ENCODE data around the gene WDCP. TPM values are rescaled to one million over a fixed set of nuclear protein-coding genes. Genes with fewer than 3 reads are reported as not detected.

WDCP gene
- total RNA-seq, 1 experiment from 2014 or later: 36.9 TPM

DNA sequence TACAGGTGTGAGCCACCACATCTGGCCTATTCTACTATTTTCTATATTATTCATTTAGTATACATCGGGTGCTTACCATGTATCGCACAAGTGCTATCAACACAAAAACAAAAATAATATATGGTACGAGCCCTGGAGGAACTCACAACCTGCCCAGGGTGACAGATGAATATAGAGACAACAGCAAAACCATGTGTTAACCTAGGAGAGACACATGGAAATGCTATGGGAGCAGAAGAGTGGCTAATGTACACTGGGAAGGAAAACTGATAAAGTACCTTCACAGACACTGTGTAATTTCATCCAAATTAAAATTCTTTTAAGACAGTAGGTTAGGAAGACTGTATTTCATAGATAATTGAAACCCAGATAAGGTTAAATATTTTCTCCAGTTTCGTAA lies 25.1 kb upstream of the WDCP start:
- TF ChIP-seq, protein P1, sequence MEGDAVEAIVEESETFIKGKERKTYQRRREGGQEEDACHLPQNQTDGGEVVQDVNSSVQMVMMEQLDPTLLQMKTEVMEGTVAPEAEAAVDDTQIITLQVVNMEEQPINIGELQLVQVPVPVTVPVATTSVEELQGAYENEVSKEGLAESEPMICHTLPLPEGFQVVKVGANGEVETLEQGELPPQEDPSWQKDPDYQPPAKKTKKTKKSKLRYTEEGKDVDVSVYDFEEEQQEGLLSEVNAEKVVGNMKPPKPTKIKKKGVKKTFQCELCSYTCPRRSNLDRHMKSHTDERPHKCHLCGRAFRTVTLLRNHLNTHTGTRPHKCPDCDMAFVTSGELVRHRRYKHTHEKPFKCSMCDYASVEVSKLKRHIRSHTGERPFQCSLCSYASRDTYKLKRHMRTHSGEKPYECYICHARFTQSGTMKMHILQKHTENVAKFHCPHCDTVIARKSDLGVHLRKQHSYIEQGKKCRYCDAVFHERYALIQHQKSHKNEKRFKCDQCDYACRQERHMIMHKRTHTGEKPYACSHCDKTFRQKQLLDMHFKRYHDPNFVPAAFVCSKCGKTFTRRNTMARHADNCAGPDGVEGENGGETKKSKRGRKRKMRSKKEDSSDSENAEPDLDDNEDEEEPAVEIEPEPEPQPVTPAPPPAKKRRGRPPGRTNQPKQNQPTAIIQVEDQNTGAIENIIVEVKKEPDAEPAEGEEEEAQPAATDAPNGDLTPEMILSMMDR (conservative IDR thresholded peaks at IDR 0.05): no peak
- H2BK15ac ChIP-seq (ENCODE audit: low read depth, low read length): no peak overlapping the region
- WGBS (ENCODE audit: extremely low coverage, insufficient read length, low lambda C conversion rate): no CpG with 5 or more reads among the region's 4 CpGs
- no peak overlapping the region for H2AK5ac ChIP-seq (ENCODE audit: insufficient read length, low read length)
- DNase-seq: no peak
- H3K4me1 ChIP-seq (ENCODE audit: insufficient read depth, low read length): no peaks in the 10 kb centered on the region
- no peak overlapping the region for H2BK12ac ChIP-seq (ENCODE audit: insufficient read length, low read depth, low read length)
- H3K18ac ChIP-seq (ENCODE audit: insufficient read length, low read depth, low read length): no peak overlapping the region
- no peak overlapping the region for H3T11ph ChIP-seq (ENCODE audit: low read length)
- no peak overlapping the region for H2BK5ac ChIP-seq (ENCODE audit: insufficient read length, low read length)
- H3K23me2 ChIP-seq (ENCODE audit: insufficient read length, low read depth, low read length, poor library complexity, severe bottlenecking): peaks cover 6% of the 10 kb centered on the region
- no peak overlapping the region for H3K27ac ChIP-seq (ENCODE audit: insufficient read length, low read depth, low read length)
- H3K23ac ChIP-seq (ENCODE audit: insufficient read length, low read depth, low read length): no peak overlapping the region
- Mint-ChIP-seq H3K36me3 (ENCODE audit: insufficient read depth in 1 of 3, low read depth in 3 of 3) (peaks cover 30 to 55% (median 45%) of the 10 kb centered on the region in 3 experiments), H3K4me1 (peaks cover 8 to 10% of the 10 kb centered on the region in 2 experiments), H3K27me3 (ENCODE audit: low read depth) (no peaks in the 10 kb centered on the region), H3K4me3 (no peak overlapping the region), H3K9me3 (no peaks in the 10 kb centered on the region), H3K27ac (no peak overlapping the region)
- H2BK120ac ChIP-seq (ENCODE audit: low read depth, low read length, poor library complexity, severe bottlenecking): no peak overlapping the region
- H4K5ac ChIP-seq (ENCODE audit: insufficient read length, low read depth, low read length): no peak overlapping the region
- peaks cover 2% of the 10 kb centered on the region for H3K79me1 ChIP-seq (ENCODE audit: insufficient read depth, low read depth, low read length, poor library complexity, severe bottlenecking)
- H4K20me1 ChIP-seq (ENCODE audit: control insufficient read depth, insufficient read depth, insufficient read length): no peaks in the 10 kb centered on the region
- H4K8ac ChIP-seq (replicated peaks; ENCODE audit: insufficient read length, low read depth, low read length): no peak overlapping the region
- H3K27me3 ChIP-seq (ENCODE audit: insufficient read depth, low read length): no peaks in the 10 kb centered on the region
- no peak overlapping the region for H3K9ac ChIP-seq (ENCODE audit: extremely low read depth, insufficient read length, low read length)
- H3K4me2 ChIP-seq (ENCODE audit: insufficient read depth, insufficient read length, low read length): no peak overlapping the region
- no peaks in the 10 kb centered on the region for H3K9me3 ChIP-seq (ENCODE audit: control insufficient read depth, low read depth, low read length)
- H2BK20ac ChIP-seq (ENCODE audit: low read depth, low read length, poor library complexity, severe bottlenecking): no peak overlapping the region
- no peak overlapping the region for H2AFZ ChIP-seq (ENCODE audit: low read length)
- no peak overlapping the region for H3K56ac ChIP-seq (ENCODE audit: insufficient read length, low read depth, low read length)
- no peak overlapping the region for H3K4ac ChIP-seq (ENCODE audit: low read depth, low read length)
- H3K14ac ChIP-seq (ENCODE audit: insufficient read depth, low read length): no peak overlapping the region
- H3K79me2 ChIP-seq (ENCODE audit: insufficient read depth, low read length): no peaks in the 10 kb centered on the region; the same call in 1 of the 2 replicates
- no peak overlapping the region for H4K91ac ChIP-seq (ENCODE audit: insufficient read length, low read depth, low read length)
